Hematopoietic multipotent progenitor cell treated with erythropoietin and hydrocortisone succinate and interleukin-3 and kit ligand, for 8 days (in vitro differentiated cells): ENCODE data around the gene CERS5.

Experiments used
- DNase-seq: peaks from one replicate; pipeline ENCODE4 v3.0.0-alpha.2; 2015

Gene CERS5

GRCh38 chr12:50121641-50122040 is 45.5 kb downstream of the CERS5 start:
- DNase-seq: no peak

- DNase-seq: no peak
Measured at GRCh38 chr12:50120953-50121352, 46.2 kb downstream of the CERS5 start.

- no peak for DNase-seq
Measured at GRCh38 chr12:50120521-50120920, 46.6 kb downstream of the CERS5 start.

GRCh38 chr12:50119387-50119786 is 47.8 kb downstream of the CERS5 start:
- DNase-seq: no peak

- DNase-seq: no peak
Measured at GRCh38 chr12:50117057-50117622, 50.0 kb downstream of the CERS5 start.

GRCh38 chr12:50112456-50113218 is 54.5 kb downstream of the CERS5 start:
- peak; percentile 67 for DNase-seq

GRCh38 chr12:50111693-50112455 is 55.3 kb downstream of the CERS5 start, which contains the start of gene COX14:
Gene COX14 (plus strand): TSS chr12:50112236. CDS start chr12:50120044, 7,808 bp downstream.
- peak; percentile 99 for DNase-seq

- no peak for DNase-seq
Measured at GRCh38 chr12:50111395-50111692, 55.8 kb downstream of the CERS5 start.

- no peak for DNase-seq
Measured at GRCh38 chr12:50110762-50111351, 56.3 kb downstream of the CERS5 start.

GRCh38 chr12:50110127-50110761 is 56.9 kb downstream of the CERS5 start:
- DNase-seq: peak; percentile 55

GRCh38 chr12:50109319-50109718 is 57.9 kb downstream of the CERS5 start:
- DNase-seq: no peak

- no peak for DNase-seq
Measured at GRCh38 chr12:50107416-50108268, 59.5 kb downstream of the CERS5 start.

GRCh38 chr12:50106907-50107306 is 60.3 kb downstream of the CERS5 start:
- no peak for DNase-seq

GRCh38 chr12:50105913-50106450 is 61.2 kb downstream of the CERS5 start:
- no peak for DNase-seq

- DNase-seq: no peak
Measured at GRCh38 chr12:50104417-50105366, 62.5 kb downstream of the CERS5 start.

- peak; percentile 78 for DNase-seq
Measured at GRCh38 chr12:50103767-50104321, 63.3 kb downstream of the CERS5 start, which contains the start of gene GPD1. Gene GPD1 (plus strand): TSS chr12:50104008. CDS start chr12:50104051, 43 bp downstream.

GRCh38 chr12:50103351-50103750 is 63.8 kb downstream of the CERS5 start:
- no peak for DNase-seq

- no peak for DNase-seq
Measured at GRCh38 chr12:50102646-50103309, 64.4 kb downstream of the CERS5 start.

GRCh38 chr12:50102131-50102531 is 65.0 kb downstream of the CERS5 start:
- no peak for DNase-seq

- DNase-seq: peak; percentile 14
Measured at GRCh38 chr12:50101663-50102062, 65.5 kb downstream of the CERS5 start.
